Measurements from ENCODE around the gene SLC25A26.

SLC25A26 gene

DNA sequence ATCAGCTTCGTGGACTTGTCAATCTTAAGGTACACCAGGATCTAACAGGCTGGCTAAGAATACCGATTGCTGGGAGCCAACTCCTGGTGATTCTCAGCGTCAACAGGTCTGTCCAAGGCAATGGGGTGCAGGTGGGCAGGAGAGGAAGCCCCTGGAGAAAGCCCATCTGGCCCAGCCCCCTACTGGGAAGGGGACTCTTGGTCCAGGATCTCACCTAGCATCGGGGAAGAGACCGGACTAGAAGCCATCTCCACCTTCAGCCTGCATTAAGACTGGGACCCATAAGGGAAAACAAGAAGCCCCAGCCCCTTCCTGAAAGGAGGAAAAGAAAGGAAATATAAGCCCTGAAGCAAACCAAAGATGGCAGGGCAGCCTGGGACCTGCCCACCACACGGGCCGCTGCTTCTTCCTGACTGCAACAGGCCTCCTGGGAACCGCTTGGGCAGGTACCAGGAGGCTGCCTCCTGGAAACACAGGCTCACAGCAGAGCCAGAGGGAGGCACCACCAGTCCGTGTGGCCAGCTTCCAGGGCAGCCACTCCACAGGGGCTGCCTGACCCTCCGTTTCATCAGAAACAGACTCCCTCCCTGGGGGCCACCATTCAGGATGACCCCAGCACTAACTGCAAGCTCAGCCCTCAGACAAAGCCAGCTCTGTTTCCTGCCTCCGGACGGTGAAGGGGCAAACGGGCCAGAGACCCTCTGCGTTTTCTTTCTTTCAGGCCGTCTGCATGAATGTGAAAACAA lies 179.8 kb downstream of the SLC25A26 start:
- Histone ChIP-seq H3K27me3 (no peaks in the 10 kb centered on the region), H3K4me3 (ENCODE audit: low read depth, low read length) (no peak overlapping the region), H3K4me1 (peaks cover 3% of the 10 kb centered on the region), H3K9me3 (no peaks in the 10 kb centered on the region), H3K36me3 (no peaks in the 10 kb centered on the region)
- DNase-seq = peak; percentile 39
- TF ChIP-seq CTCF (IDR thresholded peaks at IDR 0.05; ENCODE audit: low read depth, low read length) = peak; percentile 39

DNA sequence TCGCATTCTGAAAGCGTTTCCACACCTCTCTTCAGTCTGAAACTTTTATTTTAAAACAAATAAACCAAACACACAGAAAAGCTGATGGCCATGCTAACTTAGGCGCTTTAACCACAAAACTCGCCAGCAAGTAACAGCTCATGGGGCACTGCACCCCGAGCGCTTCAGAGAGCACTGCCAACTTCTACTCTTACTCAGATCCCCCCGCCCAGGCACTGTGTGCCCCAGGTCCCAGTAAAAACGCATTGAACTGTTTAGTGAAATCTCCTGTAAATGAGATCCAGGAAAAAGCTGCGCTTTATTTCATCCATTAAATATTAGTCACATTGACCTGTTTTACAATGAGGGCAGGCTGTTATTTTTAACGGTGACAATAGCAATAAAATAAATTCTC lies 180.4 kb downstream of the SLC25A26 start:
- no peak for TF ChIP-seq CTCF (IDR thresholded peaks at IDR 0.05; ENCODE audit: low read depth, low read length)
- peaks cover 3% of the 10 kb centered on the region for H3K4me1 ChIP-seq
- DNase-seq = no peak
- H3K36me3 ChIP-seq = no peaks in the 10 kb centered on the region
- H3K4me3 ChIP-seq (ENCODE audit: low read depth, low read length) = no peak overlapping the region
- H3K9me3 ChIP-seq = no peaks in the 10 kb centered on the region
- H3K27me3 ChIP-seq = no peaks in the 10 kb centered on the region

GRCh38 chr3:66401675-66402491 lies 181.1 kb downstream of the SLC25A26 start:
- no peak for TF ChIP-seq CTCF (IDR thresholded peaks at IDR 0.05; ENCODE audit: low read depth, low read length)
- no peak for DNase-seq
- no peaks in the 10 kb centered on the region for H3K36me3 ChIP-seq

GRCh38 chr3:66402596-66403290 lies 181.9 kb downstream of the SLC25A26 start:
- DNase-seq = no peak
- H3K36me3 ChIP-seq = no peaks in the 10 kb centered on the region
- H3K27me3 ChIP-seq = no peaks in the 10 kb centered on the region
- no peak overlapping the region for H3K4me3 ChIP-seq (ENCODE audit: low read depth, low read length)
- no peaks in the 10 kb centered on the region for H3K9me3 ChIP-seq
- H3K4me1 ChIP-seq = peaks cover 3% of the 10 kb centered on the region
- no peak for TF ChIP-seq CTCF (IDR thresholded peaks at IDR 0.05; ENCODE audit: low read depth, low read length)

More at GRCh38 chr3:66401675-66402491, 181.1 kb downstream of the SLC25A26 start:
- Histone ChIP-seq H3K4me3 (ENCODE audit: low read depth, low read length) (no peak overlapping the region), H3K4me1 (peaks cover 3% of the 10 kb centered on the region), H3K27me3 (no peaks in the 10 kb centered on the region), H3K9me3 (no peaks in the 10 kb centered on the region)

DNA sequence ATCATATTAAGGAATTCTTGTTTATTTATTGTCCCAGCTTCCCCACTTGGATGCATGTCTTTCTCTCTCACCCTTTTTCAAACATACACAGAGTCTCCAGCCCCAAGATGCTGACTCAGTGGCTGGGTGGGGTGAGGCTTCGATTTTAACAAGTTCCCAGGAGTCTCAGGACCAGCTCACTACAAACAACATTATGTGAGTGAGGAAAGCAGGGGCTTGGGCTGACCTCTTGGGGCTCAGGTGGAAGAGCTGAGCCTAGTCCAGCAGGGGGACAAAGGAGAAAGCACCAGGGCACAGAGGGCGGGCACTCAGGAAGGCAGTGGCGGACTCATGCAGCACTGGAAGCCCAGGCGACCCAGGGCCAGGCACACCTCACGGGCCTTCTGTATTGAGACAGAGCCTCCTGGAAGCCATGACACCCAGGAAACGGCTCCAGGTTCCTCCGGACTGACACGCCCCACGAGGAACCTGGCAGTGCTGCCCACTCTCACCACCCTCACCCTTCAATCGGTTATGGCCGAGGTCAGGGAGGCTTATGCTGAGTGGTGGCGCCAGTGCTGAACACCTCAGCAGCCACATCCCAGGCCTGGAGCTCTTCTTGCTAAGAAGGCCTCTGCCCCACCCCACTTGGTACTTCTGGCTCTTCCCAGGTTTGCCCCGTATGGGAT lies 182.7 kb downstream of the SLC25A26 start:
- Histone ChIP-seq H3K36me3 (no peaks in the 10 kb centered on the region), H3K4me3 (ENCODE audit: low read depth, low read length) (no peak overlapping the region)

More for the DNA sequence above, 182.7 kb downstream of the SLC25A26 start:
- no peak for DNase-seq
- Histone ChIP-seq H3K9me3 (no peaks in the 10 kb centered on the region), H3K27me3 (no peaks in the 10 kb centered on the region), H3K4me1 (peaks cover under 1% of the 10 kb centered on the region)
- no peak for TF ChIP-seq CTCF (IDR thresholded peaks at IDR 0.05; ENCODE audit: low read depth, low read length)
